Measurements from ENCODE around the gene HDDC3.
A peak's percentile ranks its signal among the peaks of the same experiment; 100 is the strongest.

The HDDC3 gene

DNA sequence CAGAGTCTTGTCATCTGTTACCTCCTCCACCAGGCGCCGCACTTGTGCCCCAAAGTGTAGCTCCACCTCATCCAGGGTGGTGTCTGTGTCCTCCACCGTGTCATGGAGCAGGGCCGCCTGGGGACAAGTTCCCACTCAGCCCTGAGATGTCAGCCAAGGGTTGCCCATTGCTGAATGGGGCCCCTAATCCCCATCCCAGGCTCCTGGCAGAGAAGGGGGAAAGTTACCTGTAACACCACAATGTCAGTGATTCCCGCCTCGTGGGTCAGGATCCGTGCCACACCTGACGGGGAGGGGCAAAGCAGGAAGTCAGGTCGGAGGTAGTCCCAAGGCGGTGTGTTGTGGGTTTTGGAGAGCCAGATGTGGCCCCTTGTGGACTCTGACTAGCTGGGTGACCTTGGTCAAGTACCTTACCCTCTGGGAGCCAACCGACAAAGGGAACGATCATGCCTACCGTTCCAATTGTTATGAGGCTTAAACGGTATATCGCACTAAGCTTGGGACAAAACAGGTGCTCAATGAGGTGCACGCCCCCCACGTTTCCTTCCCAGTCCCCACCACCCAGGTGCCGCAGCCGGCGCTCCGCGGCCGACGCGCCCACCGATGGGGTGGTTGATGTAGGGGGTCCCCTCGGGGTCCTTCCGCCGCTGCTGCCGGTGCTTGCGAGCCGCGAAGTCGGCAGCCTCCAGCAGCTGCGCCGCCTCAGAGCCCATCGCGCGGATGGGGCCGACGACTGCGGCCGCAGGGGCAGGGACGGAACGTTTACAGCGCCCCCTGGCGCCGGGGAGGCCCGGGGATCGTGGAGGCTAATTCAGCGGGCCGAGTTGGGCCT, at the start of gene HDDC3:
HDDC3 (minus strand) TSS at position 722 of the 832 bp plus-strand sequence; CDS start at position 713, 9 bp downstream.
- DNase-seq = peak; percentile 92

GRCh38 chr15:90982135-90982534, 49.8 kb upstream of the HDDC3 start:
- DNase-seq = peak; percentile 51

DNA sequence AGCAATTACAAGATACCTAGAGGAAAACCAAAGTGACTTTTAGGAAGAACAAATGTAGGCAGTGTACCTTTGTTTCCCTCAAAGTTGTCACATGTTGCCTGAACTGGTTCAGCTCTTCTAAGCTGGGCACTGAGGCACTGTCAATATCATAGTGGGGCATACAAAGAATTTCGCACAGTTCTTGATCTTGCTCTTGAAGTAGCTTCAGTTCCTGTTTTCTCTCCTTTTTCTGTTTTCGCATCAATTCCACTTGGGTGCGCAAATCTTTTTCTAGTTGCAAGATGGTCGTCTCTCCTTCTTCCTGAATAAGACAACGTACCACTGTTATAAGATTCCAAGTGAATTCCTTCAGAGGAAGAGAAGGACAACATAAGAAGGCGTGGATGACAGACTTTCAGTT, 49.3 kb upstream of the HDDC3 start:
- DNase-seq = no peak

DNA sequence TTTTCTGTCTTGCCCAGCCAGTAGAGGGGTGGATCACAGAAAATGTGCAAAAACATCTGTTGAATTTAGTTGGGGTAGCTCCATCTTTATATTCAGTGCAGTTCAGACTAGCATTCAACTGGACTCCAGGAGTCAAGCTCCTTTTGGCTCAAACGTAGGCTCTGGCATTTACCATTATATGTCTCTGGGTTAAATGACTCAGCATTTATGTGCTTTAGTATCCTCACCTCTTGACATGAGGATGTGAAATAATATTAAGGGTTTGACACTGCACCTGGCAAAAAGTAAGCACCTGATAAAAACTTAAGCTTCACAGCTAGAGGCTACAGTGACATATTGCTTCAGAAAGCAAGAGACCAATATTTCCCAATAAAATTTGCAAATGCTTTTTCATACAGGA, 47.2 kb upstream of the HDDC3 start:
- DNase-seq = no peak

GRCh38 chr15:90974216-90974615, 41.9 kb upstream of the HDDC3 start:
- no peak for DNase-seq

DNA sequence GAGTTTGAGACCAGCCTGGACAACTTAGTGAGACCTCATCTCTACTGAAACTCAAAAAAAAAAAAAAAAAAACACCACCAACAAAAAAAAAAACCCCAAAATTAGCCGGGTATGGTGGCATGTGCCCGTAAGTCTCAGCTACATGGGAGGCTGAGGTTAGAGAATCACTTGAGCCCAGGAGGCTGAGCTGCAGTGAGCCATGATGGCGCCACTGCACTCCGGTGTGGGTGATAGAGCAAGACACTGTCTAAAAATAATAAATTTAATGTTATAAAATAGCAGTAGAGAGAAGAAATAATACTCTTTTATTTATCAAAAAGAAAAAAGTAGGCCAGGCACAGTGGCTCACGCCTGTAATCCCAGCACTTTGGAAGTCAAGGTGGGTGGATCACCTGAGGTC, 39.8 kb upstream of the HDDC3 start:
- no peak for DNase-seq

DNA sequence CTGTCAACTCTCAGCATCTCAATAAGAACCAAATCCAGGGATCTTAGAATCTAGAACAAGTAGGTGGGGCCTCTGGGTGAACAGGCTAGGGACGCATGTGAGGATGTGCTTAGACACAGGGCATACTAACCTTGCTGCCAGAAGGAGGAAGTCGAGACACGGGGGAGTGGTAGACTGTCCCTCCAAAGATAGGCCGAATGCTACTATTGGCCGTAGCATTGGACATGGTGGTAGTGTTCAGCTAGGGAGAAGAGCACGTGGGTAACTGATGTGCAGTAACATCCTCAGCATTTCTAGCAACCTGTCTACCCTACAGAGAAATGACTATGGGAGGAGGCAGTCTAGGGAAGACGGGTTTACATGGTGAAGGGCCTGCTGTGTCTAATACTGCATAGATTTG, 37.9 kb upstream of the HDDC3 start:
- no peak for DNase-seq

DNA sequence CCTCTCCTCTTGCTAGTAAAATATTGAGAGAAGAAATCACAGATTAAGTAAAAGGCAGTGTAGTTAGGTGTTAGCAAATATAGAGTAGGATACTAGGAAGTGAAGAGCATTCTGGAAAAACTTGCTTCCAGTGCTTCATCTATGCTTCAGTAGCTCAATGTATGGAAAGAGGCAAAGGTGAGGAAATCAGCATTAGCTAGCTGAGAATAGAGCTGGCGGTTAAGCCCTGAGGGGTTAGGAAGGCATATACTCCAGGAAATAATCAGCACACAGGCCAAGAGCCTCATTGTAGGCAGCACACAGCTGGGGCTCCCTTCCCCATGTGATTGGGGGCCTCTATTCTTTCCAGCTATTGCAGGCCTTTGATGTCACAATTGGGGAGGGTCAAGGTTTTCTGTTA, 36.1 kb upstream of the HDDC3 start:
- DNase-seq = no peak

DNA sequence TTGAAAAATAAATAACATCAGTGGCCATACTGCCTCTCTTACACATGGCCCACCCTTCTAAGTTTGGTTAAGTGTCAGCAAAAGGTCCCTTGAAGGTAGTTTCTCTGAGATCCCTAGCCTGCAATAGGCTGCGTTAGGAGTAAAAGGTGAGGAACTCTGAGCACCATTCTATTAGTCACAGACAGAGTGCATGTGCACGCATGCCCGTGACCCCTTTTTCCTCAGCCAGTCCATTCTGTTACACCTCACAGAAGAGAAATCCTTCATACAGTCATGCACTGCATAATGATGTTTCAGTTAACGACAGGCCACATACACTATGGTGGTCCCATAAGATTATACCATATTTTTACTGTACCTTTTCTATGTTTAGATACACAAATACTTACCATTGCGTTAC, 34.9 kb upstream of the HDDC3 start:
- no peak for DNase-seq

DNA sequence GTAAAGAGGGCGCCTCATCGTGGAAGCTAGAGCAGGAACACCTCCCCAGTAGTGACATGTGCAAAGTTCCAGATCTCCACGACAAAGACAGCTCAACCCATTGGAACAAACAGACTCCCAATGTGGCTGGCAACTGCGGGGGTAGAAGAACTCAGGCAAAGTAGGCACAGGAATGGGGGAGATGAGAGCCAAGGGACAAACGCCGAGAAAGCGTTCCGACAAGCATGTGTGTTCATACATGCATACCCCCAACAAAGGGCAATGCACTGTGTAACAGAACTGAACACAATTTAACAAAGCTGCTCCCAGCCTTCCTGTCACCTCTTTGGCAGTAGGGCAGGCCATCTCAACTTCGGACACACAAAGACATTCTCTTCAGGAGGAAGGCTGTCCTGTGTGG, 33.9 kb upstream of the HDDC3 start:
- DNase-seq = no peak

DNA sequence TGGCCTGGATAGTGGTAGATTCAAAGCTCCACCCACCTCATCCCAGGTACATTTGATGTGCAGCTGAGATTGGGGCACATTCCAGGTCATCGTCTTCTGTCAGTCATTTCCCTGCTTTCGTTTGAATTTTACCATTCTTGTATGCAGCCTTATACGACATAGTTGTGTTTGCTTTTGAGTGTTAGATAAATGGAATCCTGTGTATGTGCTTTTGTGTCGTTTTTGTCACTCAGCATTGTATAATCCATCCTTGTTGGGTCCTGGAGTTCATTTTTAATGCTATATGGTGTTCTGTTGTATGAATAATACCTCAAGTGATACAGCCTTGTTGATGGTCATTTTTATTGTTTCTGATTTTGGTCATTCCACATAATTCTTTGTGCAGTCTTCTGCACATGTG, 29.7 kb upstream of the HDDC3 start:
- no peak for DNase-seq

DNA sequence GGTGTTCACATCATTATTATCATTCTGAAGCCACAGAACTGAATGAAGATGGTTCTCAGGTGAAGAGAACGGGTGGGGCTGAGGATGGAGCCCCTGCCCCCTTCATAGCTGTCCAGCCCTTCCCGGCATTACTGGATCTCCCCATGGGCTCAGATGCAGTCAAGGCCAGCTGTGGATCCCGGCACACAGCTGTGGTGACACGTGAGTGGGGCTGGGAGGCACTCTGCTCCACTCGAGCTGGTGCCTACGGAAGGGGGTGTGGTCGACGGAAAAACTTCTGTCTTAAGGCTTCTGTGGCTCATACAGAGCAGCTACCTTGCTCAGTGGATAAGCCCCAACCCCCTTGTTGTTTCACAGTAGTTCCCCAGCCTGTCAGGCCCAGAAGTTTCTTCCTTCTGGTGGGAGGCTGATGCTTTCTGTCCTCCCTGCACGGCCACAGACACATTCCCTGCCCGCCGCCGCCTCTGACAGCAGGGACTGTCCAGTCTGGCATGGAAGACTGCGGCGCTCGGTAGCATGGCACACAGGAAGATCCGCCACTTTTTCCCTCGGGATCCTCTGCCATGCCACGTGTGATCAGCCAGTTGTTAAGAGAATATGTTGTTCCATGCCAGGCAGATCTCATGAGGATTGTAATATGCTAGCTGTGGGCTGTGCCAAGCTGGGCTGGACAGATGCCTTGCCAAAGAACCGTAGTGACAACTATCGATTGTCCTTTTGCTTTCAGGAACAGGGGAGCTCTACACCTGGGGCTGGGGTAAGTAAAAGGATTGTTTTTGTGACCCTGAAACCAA, 28.1 kb upstream of the HDDC3 start:
- DNase-seq = no peak

DNA sequence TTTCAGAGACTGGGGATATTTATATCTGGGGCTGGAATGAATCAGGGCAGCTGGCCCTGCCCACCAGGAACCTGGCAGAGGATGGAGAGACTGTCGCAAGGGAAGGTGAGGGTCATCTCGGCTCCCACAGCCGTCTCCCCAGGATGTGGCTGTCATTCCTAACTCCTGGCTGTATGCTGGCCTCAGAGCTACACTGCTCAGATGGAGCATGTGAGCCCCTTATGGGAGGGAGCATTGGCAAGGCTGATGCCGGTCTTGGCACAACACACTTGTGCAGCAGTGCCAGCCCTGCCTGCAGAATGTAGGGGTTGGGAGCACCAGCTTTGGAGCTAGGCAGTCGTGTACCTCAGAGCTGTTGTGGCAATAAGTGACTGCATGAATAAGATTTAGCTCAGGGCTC, 27.5 kb upstream of the HDDC3 start:
- no peak for DNase-seq

- no peak for DNase-seq
Observed at GRCh38 chr15:90959028-90959595, 26.8 kb upstream of the HDDC3 start.

DNA sequence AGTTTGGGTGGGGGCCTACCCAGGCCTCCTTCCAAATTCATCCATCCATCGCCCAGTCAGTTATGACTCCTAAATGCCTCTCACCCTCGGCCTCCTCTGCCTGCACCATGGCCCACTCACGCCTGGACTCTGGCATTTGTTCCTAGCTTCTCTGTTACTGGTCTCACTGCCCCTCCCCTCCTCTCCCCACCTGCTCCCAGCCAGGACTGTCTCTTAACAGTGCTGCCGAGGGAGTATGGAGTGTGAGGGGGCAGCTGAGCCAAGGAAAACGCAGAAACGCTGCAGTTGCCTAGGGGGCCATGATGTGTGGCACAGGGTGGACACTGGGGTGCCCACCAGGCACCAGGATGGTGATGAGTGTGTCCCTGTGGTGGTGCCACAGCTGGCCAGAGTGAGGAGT, 25.4 kb upstream of the HDDC3 start:
- DNase-seq = no peak

DNA sequence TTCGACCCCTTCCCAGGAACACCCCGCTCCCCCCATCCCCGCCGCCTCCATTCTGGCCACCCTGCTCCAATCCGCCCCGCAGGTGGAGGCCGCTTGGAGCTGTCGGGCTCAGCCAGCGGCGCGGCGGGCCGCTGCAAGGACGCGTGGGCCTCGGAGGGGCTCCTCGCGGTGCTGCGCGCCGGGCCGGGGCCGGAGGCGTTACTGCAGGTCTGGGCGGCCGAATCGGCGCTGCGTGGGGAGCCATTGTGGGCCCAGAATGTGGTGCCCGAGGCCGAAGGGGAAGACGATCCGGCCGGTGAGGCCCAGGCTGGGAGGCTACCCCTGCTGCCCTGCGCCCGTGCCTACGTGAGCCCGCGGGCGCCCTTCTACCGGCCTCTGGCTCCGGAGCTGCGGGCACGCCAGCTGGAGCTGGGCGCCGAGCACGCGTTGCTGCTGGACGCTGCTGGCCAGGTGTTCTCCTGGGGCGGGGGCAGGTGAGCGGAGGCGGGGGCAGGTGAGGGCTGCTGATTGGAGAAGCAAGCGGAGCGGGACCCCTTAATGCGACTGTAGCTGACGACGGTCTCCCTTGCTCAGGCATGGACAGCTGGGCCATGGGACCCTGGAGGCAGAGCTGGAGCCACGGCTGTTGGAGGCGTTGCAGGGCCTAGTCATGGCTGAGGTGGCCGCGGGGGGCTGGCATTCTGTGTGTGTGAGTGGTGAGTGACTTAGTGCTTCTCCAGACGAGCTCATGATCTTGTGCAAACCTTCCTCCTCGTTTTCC, 24.9 kb upstream of the HDDC3 start:
- DNase-seq = no peak

- peak; percentile 72 for DNase-seq
Observed at GRCh38 chr15:90956274-90957030, 24.1 kb upstream of the HDDC3 start.

- no peak for DNase-seq
Observed at GRCh38 chr15:90955624-90956273, 23.4 kb upstream of the HDDC3 start.

DNA sequence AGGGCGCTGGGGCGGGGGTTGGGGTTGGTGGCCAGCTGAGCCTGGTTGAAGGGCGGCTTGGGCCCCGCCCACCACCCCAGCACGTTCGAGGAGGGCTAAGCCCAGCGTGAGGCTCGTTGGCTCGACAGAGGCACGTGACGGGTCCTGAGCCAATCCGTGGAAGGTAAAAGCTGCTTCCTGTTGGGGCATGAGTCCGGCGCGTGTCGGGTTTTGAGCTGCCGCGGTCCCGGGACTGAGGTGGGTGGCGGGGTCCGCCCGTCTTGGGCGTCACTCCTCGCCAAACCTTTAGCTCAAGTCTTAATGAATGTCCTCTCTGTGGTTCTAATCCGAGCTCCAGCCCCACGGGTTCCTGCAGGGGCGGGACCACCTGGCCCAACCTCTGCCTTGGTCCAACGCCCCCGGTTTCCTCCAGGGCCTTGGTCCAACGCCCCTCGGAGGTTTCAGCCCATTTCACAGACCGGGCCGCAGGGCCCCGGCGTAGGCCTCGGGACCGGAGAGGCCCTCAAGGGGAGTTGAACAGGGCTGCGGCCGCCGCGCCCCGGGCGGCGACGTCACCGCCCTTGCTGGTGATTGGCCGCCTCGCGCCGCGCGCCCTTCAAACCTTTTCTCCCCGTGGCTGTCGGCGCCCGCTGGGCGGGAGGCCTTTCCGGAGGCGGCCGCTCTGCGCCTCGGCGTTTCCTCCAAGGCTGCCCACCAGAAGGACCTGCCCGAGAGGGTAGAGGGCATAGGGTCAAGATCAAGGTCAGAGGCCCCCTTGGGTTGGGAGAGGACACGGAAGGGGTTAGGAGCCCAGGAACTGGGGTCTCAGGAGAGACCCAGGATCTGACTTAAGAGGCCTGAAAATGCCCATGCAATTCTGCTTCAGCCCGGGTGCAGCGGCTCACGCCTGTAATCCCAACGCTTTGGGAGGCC, 22.6 kb upstream of the HDDC3 start, which contains the start of gene RCCD1:
RCCD1 (plus strand) TSS at position 173 of the 912 bp plus-strand sequence. CDS start 1,851 bp downstream, outside the sequence.
- peak; percentile 97 for DNase-seq

DNA sequence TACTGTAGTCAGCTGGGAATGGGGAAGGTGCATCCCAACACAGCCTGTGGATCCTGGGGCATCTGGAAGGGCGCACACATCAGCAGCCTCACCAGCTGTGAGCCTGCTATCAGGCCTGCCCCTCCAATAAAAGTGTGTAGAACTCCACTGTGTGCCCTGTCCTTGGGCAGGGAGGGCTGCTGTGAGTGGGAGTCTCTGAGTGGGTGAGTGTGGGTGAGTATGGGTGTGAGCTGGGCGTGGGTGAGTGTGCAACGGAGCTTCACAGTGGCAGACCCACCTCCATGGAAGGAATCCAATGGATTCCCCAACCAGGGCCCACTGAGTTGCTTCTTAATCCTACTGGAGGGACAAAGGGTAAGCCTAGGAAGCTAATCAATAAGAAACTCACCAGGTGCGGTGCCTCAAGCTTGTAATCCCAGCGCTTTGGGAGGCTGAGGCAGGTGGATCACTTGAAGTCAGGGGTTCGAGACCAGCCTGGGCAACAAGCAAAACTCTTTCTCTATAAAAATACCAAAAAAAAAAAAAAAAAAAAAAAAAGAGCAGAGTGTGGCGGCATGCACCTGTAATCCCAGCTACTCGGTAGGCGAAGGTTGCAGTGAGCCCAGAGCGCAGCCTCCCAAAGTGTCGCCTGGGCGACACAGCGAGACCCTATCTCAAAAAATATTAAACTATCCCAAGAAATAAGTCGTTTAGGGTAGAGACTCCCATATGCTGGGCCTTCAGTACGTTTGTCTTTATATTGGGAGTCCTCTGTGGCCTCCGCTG, 21.8 kb upstream of the HDDC3 start:
- DNase-seq = no peak

All from activated CD4-positive, alpha-beta T cell treated with anti-CD3 and anti-CD28 coated beads, Interleukin-2, amount 50 U/mL, for 16 hours (primary cell).